ENCODE data around the gene TIA1.
"Not testable (repeated sequence)": the region's sequence is repeated elsewhere in the genome, so short reads cannot be mapped to it uniquely, and the experiment has no call there.

The TIA1 gene

GRCh38 chr2:70214953-70215549, 33.4 kb downstream of the TIA1 start:
- DNase-seq, result no peak

- DNase-seq, result no peak
These were observed 34.1 kb downstream of the TIA1 start for GRCh38 chr2:70214365-70214764.

- no peak for DNase-seq
These were observed 36.0 kb downstream of the TIA1 start for GRCh38 chr2:70212298-70212932.

- DNase-seq, result no peak
These were observed 36.8 kb downstream of the TIA1 start for GRCh38 chr2:70211595-70211994.

- no peak for DNase-seq
These were observed 44.0 kb downstream of the TIA1 start for GRCh38 chr2:70204452-70204851.

- DNase-seq, result no peak
These were observed 45.3 kb downstream of the TIA1 start for GRCh38 chr2:70203086-70203485.

- DNase-seq, result no peak
These were observed 46.1 kb downstream of the TIA1 start for GRCh38 chr2:70202236-70202806.

GRCh38 chr2:70201831-70202230, 46.6 kb downstream of the TIA1 start:
- DNase-seq, result no peak

GRCh38 chr2:70201225-70201768, 47.1 kb downstream of the TIA1 start:
- no peak for DNase-seq

- DNase-seq, result no peak
These were observed 49.0 kb downstream of the TIA1 start for GRCh38 chr2:70199320-70199864.

- DNase-seq, result no peak
These were observed 55.9 kb downstream of the TIA1 start for GRCh38 chr2:70192516-70192915.

- no peak for DNase-seq
These were observed 57.1 kb downstream of the TIA1 start for GRCh38 chr2:70191244-70191735.

- peak; percentile 98 for DNase-seq
These were observed 57.8 kb downstream of the TIA1 start, which contains the start of gene C2orf42 for GRCh38 chr2:70190418-70191243. Gene C2orf42 (minus strand): TSS chr2:70191019. CDS start chr2:70181985, 9,034 bp downstream.

- DNase-seq, result no peak
These were observed 60.0 kb downstream of the TIA1 start for GRCh38 chr2:70188460-70188859.

- DNase-seq, result not testable (repeated sequence)
These were observed 61.3 kb downstream of the TIA1 start for GRCh38 chr2:70187170-70187569.

- no peak for DNase-seq
These were observed 65.7 kb downstream of the TIA1 start for GRCh38 chr2:70182689-70183088.

- DNase-seq, result no peak
These were observed 67.0 kb downstream of the TIA1 start for GRCh38 chr2:70181363-70181956.

GRCh38 chr2:70173520-70173919, 74.9 kb downstream of the TIA1 start:
- DNase-seq, result no peak

GRCh38 chr2:70169654-70170245, 78.7 kb downstream of the TIA1 start:
- not testable (repeated sequence) for DNase-seq

GRCh38 chr2:70161069-70161534, 87.3 kb downstream of the TIA1 start:
- DNase-seq, result no peak

- DNase-seq, result no peak
These were observed 87.9 kb downstream of the TIA1 start for GRCh38 chr2:70160545-70160944.
